H1 (cell line): ENCODE measurements around the gene RNASE4.

Source experiments
- CHD2 ChIP-seq: IDR thresholded peaks from 2 replicates; pipeline ENCODE4 v1.6.1; 2012; ENCODE audit warnings: low read length, improper control_type of control experiment
- CTCF ChIP-seq, 3 experiments: IDR thresholded peaks; 1 replicate in 2 of 3; 2 replicates in 1 of 3; pipeline versions ENCODE4 v1.5.1 to v1.6.1; 2011; ENCODE audit warnings: low read length in 3 of 3, mild to moderate bottlenecking in 3 of 3, inconsistent platforms in 2 of 3, low read depth in 1 of 3, moderate library complexity in 1 of 3; ENCODE audit not compliant: insufficient read depth in 1 of 3; ENCODE audit errors: control extremely low read depth in 1 of 3
- TAF1 ChIP-seq: IDR thresholded peaks from 2 replicates; pipeline ENCODE4 v1.6.1; 2011; ENCODE audit warnings: mild to moderate bottlenecking, low read depth, low read length

DNA sequence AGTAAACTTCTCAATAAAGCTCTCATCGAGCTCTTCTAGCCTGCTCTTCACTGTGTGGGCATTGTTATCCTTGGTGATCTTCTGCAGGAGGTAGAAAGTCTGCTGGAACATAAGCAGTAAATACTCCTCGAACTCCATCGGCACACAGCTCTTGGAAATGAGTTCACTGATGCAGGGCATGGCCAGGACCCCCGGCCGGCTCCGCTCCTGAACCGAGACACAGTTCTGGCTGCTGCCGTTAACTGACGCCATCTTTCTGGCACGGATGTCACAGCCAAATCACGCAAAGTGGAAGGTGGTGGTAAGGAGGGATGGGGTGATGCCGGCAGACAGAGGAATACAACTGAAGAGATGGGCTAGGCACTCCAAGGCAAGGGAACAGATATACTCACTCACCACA is 37.7 kb downstream of the RNASE4 start:
- TF ChIP-seq CTCF (IDR thresholded peaks at IDR 0.05; ENCODE audit: control extremely low read depth in 1 of 3, insufficient read depth in 1 of 3, low read depth in 1 of 3, low read length in 3 of 3) (no peak), CHD2 (no peak), TAF1 (no peak)
